ENCODE data around the gene CELSR1.

Gene CELSR1

DNA sequence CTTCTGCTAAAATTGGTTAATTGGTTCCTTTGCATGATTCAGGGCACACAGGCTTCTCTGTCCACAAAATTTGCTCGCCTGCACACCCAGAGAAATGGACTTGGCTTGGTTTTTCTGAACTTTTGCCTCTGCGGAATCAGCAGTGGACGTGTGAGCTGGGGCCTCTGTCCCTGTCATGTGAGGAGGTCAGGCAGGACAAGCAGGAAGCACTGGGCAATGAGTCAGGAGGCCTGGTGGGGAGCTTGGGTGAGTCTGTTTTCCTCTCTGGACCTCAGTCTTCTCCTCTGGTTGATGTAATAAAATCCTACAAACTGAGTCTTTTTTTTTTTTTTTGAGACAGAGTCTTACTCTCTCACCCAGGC is 10.4 kb upstream of the CELSR1 start:
- Histone ChIP-seq H3K4me3 (ENCODE audit: low read length) (no peak overlapping the region), H3K9me2 (replicated peaks; ENCODE audit: control insufficient read depth, low read length) (no peaks in the 10 kb centered on the region), H3K27me3 (ENCODE audit: control insufficient read depth, low read length) (0 out of 2 replicates have a peak, but pooled peaks cover 4% of the 10 kb centered on the region), H3K27ac (ENCODE audit: low read depth, low read length) (no peak overlapping the region), H4K20me1 (ENCODE audit: control insufficient read depth, insufficient read depth, low read depth, low read length) (no peaks in the 10 kb centered on the region), H3K79me2 (ENCODE audit: control insufficient read depth, low read length) (no peaks in the 10 kb centered on the region), H3F3A (ENCODE audit: control insufficient read depth, insufficient read depth) (no peaks in the 10 kb centered on the region), H3K9me3 (ENCODE audit: control insufficient read depth, insufficient read depth, low read length) (no peaks in the 10 kb centered on the region), H3K36me3 (ENCODE audit: control insufficient read depth, low read length) (no peaks in the 10 kb centered on the region), H3K4me1 (ENCODE audit: control insufficient read depth, low read length) (no peaks in the 10 kb centered on the region), H3K4me2 (ENCODE audit: low read length) (no peak overlapping the region)
- no peak for TF ChIP-seq EZH2phosphoT487 (IDR thresholded peaks at IDR 0.05; ENCODE audit: borderline replicate concordance, low read length)
- TF ChIP-seq CTCF (IDR thresholded peaks at IDR 0.05; ENCODE audit: low read depth, low read length, poor library complexity, severe bottlenecking): no peak

DNA sequence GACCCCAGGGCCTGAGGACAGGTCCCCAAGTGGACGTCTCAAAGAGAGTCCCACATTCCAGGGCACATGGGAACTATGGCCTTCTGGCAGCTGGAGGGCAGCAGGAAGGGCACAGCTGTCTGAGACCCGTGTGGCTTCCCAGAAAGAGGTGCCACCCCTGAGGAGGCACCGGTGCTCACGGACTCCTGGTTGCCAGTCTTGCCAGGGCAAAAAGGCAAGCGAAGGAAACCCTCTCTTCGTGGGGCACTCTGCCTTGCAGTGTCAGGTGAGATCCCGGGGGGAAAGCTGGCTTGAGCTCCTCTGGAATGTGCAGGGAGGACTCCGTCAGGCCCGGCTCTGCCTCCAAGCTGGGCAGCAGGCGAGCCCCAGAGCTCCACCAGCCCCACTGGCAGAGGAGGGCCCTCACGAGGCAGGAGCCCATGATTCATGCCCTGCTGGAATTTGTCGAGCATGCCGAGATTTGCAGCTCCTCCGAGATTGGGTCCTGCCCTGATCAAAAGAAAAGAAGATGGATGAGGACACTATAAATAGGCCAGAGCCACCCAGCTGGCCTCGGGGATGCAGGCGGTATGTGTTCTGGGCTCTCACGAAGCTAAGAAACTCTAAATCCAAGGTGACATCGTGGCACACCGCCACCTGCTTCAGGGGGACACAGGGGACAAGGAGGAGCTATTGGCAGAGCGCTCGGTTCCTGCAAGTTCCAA is 9.9 kb upstream of the CELSR1 start:
- Histone ChIP-seq H3K27me3 (ENCODE audit: control insufficient read depth, low read length) (0 out of 2 replicates have a peak, but pooled peaks cover 4% of the 10 kb centered on the region), H3K9me3 (ENCODE audit: control insufficient read depth, insufficient read depth, low read length) (no peaks in the 10 kb centered on the region), H3K36me3 (ENCODE audit: control insufficient read depth, low read length) (no peaks in the 10 kb centered on the region), H3K27ac (ENCODE audit: low read depth, low read length) (no peak overlapping the region), H3K9me2 (replicated peaks; ENCODE audit: control insufficient read depth, low read length) (no peaks in the 10 kb centered on the region), H3K4me2 (ENCODE audit: low read length) (no peak overlapping the region), H3K4me1 (ENCODE audit: control insufficient read depth, low read length) (no peaks in the 10 kb centered on the region), H3K79me2 (ENCODE audit: control insufficient read depth, low read length) (no peaks in the 10 kb centered on the region), H3K4me3 (ENCODE audit: low read length) (no peak overlapping the region), H4K20me1 (ENCODE audit: control insufficient read depth, insufficient read depth, low read depth, low read length) (no peaks in the 10 kb centered on the region), H3F3A (ENCODE audit: control insufficient read depth, insufficient read depth) (no peaks in the 10 kb centered on the region)
- no peak for TF ChIP-seq EZH2phosphoT487 (IDR thresholded peaks at IDR 0.05; ENCODE audit: borderline replicate concordance, low read length)
- TF ChIP-seq CTCF (IDR thresholded peaks at IDR 0.05; ENCODE audit: low read depth, low read length, poor library complexity, severe bottlenecking): no peak

GRCh38 chr22:46546466-46547178 is 9.2 kb upstream of the CELSR1 start:
- no peaks in the 10 kb centered on the region for H3K9me3 ChIP-seq (ENCODE audit: control insufficient read depth, insufficient read depth, low read length)
- no peak overlapping the region for H3K4me2 ChIP-seq (ENCODE audit: low read length)
- H3K4me1 ChIP-seq (ENCODE audit: control insufficient read depth, low read length): no peaks in the 10 kb centered on the region
- H3K4me3 ChIP-seq (ENCODE audit: low read length): no peak overlapping the region
- TF ChIP-seq EZH2phosphoT487 (IDR thresholded peaks at IDR 0.05; ENCODE audit: borderline replicate concordance, low read length) (no peak), CTCF (IDR thresholded peaks at IDR 0.05; ENCODE audit: low read depth, low read length, poor library complexity, severe bottlenecking) (no peak)
- H3K27ac ChIP-seq (ENCODE audit: low read depth, low read length): no peak overlapping the region
- H3K9me2 ChIP-seq (replicated peaks; ENCODE audit: control insufficient read depth, low read length): no peaks in the 10 kb centered on the region
- H3K79me2 ChIP-seq (ENCODE audit: control insufficient read depth, low read length): no peaks in the 10 kb centered on the region
- peaks cover 10% of the 10 kb centered on the region; the same call in 1 of the 2 replicates for H3K27me3 ChIP-seq (ENCODE audit: control insufficient read depth, low read length)
- no peaks in the 10 kb centered on the region for H4K20me1 ChIP-seq (ENCODE audit: control insufficient read depth, insufficient read depth, low read depth, low read length)
- no peaks in the 10 kb centered on the region for H3F3A ChIP-seq (ENCODE audit: control insufficient read depth, insufficient read depth)
- H3K36me3 ChIP-seq (ENCODE audit: control insufficient read depth, low read length): no peaks in the 10 kb centered on the region

Measured in DOHH2 (cell line).